ENCODE measurements around the gene RPTOR. TPM values are rescaled to one million over a fixed set of nuclear protein-coding genes. Genes with fewer than 3 reads are reported as not detected.

RPTOR gene
- total and polyA plus RNA-seq, 10 of the 15 experiments (the other 5 are each of a cell fraction or from before 2014, with no cell fraction given), result 0.18 to 32.1 (median 7.8) TPM

- Histone ChIP-seq H3K79me2 (ENCODE audit: control insufficient read depth, insufficient read depth, low read length) (no peaks in the 10 kb centered on the region), H3K27me3 (replicated peaks in 1 of 2; ENCODE audit: control insufficient read depth in 2 of 2, insufficient read depth in 2 of 2, low read length in 1 of 2) (no peaks in the 10 kb centered on the region), H4K20me1 (ENCODE audit: control insufficient read depth, insufficient read depth) (no peaks in the 10 kb centered on the region), H3K27ac (ENCODE audit: control insufficient read depth, insufficient read depth) (no peak overlapping the region), H3K4me2 (ENCODE audit: control insufficient read depth, insufficient read depth) (no peak overlapping the region), H3K4me3 (no peak overlapping the region), H3K36me3 (ENCODE audit: control insufficient read depth in 2 of 2, insufficient read depth in 2 of 2, low read length in 1 of 2) (peaks cover 0 to 6% of the 10 kb centered on the region in 2 experiments; a peak in 2 of 4 replicates), H3K4me1 (ENCODE audit: control insufficient read depth, insufficient read depth, low read length) (no peaks in the 10 kb centered on the region), H3K9ac (ENCODE audit: control insufficient read depth, insufficient read depth, low read length) (no peak overlapping the region), H3K9me3 (replicated peaks; ENCODE audit: control insufficient read depth, insufficient read depth, low read length) (no peaks in the 10 kb centered on the region), H2AFZ (ENCODE audit: control insufficient read depth, low read depth, low read length) (no peak overlapping the region)
- ATAC-seq (no peak), FAIRE-seq (no peak), DNase-seq (ENCODE audit: low read depth, low spot score) (no peak)
- 96% methylated on average over 9 of the region's 9 CpGs for WGBS (ENCODE audit: insufficient coverage, insufficient replicate concordance, low lambda C conversion rate, missing lambda C conversion rate)
- intact Hi-C loops (cut with micrococcal nuclease; ENCODE audit: unreplicated experiment) (no loop called here), in situ Hi-C loops (cut with MboI) (no loop called here)
- ChIA-PET RAD21 (ENCODE audit: unreplicated experiment) (no interaction called here), POLR2A (interaction anchor here (0.7 kb wide), 1 partner anchor 548 kb away, joined by 3 read pairs; no protein-coding TSS in a partner anchor), SMC1A (ENCODE audit: uncharacterized antibody, unreplicated experiment) (no interaction called here), CTCF (interaction anchor here (1.1 kb wide), 1 partner anchor 14 kb away, joined by 3 read pairs; no protein-coding TSS in a partner anchor)
- TF ChIP-seq MTA3 (IDR thresholded peaks at IDR 0.05; ENCODE audit: borderline replicate concordance, low read length) (no peak), IRF3 (IDR thresholded peaks at IDR 0.05) (no peak), USF2 (IDR thresholded peaks at IDR 0.05; ENCODE audit: borderline replicate concordance, low read depth, low read length) (no peak)
- BruUV-seq (replicated peaks), result no TSS peak
Observed at GRCh38 chr17:80944326-80944725, 399.7 kb downstream of the RPTOR start.

- ChIA-PET SMC1A (ENCODE audit: uncharacterized antibody, unreplicated experiment) (no interaction called here), CTCF (no interaction called here), POLR2A (no interaction called here), RAD21 (ENCODE audit: unreplicated experiment) (no interaction called here)
- Histone ChIP-seq H3K4me1 (ENCODE audit: control insufficient read depth, insufficient read depth, low read length) (no peaks in the 10 kb centered on the region), H4K20me1 (ENCODE audit: control insufficient read depth, insufficient read depth) (no peaks in the 10 kb centered on the region), H3K79me2 (ENCODE audit: control insufficient read depth, insufficient read depth, low read length) (no peaks in the 10 kb centered on the region), H3K4me3 (no peak overlapping the region), H3K4me2 (ENCODE audit: control insufficient read depth, insufficient read depth) (no peak overlapping the region), H3K27ac (ENCODE audit: control insufficient read depth, insufficient read depth) (no peak overlapping the region), H2AFZ (ENCODE audit: control insufficient read depth, low read depth, low read length) (no peak overlapping the region), H3K36me3 (ENCODE audit: control insufficient read depth in 2 of 2, insufficient read depth in 2 of 2, low read length in 1 of 2) (peaks cover 0 to 3% of the 10 kb centered on the region in 2 experiments; a peak in 2 of 4 replicates), H3K27me3 (replicated peaks in 1 of 2; ENCODE audit: control insufficient read depth in 2 of 2, insufficient read depth in 2 of 2, low read length in 1 of 2) (no peaks in the 10 kb centered on the region), H3K9ac (ENCODE audit: control insufficient read depth, insufficient read depth, low read length) (no peak overlapping the region), H3K9me3 (replicated peaks; ENCODE audit: control insufficient read depth, insufficient read depth, low read length) (no peaks in the 10 kb centered on the region)
- FAIRE-seq (no peak), DNase-seq (ENCODE audit: low read depth, low spot score) (no peak), ATAC-seq (no peak)
- WGBS (ENCODE audit: insufficient coverage, insufficient replicate concordance, low lambda C conversion rate, missing lambda C conversion rate), result 83% methylated on average over 17 of the region's 17 CpGs
- in situ Hi-C loops (cut with MboI) (no loop called here), intact Hi-C loops (cut with micrococcal nuclease; ENCODE audit: unreplicated experiment) (no loop called here)
- no TSS peak for BruUV-seq (replicated peaks)
- TF ChIP-seq SRF (IDR thresholded peaks at IDR 0.05; ENCODE audit: low read depth in 2 of 2, low read length in 2 of 2) (no peak), USF2 (IDR thresholded peaks at IDR 0.05; ENCODE audit: borderline replicate concordance, low read depth, low read length) (no peak), JUNB (IDR thresholded peaks at IDR 0.05) (no peak), RELB (IDR thresholded peaks at IDR 0.05; ENCODE audit: low read depth) (no peak), RUNX3 (IDR thresholded peaks at IDR 0.05; ENCODE audit: low read length) (no peak), STAT3 (IDR thresholded peaks at IDR 0.05; ENCODE audit: low read depth, low read length) (no peak), LARP7 (IDR thresholded peaks at IDR 0.05) (no peak), STAT1 (conservative IDR thresholded peaks at IDR 0.05) (no peak), NKRF (conservative IDR thresholded peaks at IDR 0.05) (no peak), PAX8 (IDR thresholded peaks at IDR 0.05) (no peak)
Observed at GRCh38 chr17:80945736-80946135, 401.1 kb downstream of the RPTOR start.
